DMS79 (cell line): ENCODE data around the gene FSCN2.

Experiments
- DNase-seq: peaks from one replicate; lab custom pipeline; 2025; lab: John Stamatoyannopoulos, UW

Gene FSCN2, protein sequence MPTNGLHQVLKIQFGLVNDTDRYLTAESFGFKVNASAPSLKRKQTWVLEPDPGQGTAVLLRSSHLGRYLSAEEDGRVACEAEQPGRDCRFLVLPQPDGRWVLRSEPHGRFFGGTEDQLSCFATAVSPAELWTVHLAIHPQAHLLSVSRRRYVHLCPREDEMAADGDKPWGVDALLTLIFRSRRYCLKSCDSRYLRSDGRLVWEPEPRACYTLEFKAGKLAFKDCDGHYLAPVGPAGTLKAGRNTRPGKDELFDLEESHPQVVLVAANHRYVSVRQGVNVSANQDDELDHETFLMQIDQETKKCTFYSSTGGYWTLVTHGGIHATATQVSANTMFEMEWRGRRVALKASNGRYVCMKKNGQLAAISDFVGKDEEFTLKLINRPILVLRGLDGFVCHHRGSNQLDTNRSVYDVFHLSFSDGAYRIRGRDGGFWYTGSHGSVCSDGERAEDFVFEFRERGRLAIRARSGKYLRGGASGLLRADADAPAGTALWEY

DNA sequence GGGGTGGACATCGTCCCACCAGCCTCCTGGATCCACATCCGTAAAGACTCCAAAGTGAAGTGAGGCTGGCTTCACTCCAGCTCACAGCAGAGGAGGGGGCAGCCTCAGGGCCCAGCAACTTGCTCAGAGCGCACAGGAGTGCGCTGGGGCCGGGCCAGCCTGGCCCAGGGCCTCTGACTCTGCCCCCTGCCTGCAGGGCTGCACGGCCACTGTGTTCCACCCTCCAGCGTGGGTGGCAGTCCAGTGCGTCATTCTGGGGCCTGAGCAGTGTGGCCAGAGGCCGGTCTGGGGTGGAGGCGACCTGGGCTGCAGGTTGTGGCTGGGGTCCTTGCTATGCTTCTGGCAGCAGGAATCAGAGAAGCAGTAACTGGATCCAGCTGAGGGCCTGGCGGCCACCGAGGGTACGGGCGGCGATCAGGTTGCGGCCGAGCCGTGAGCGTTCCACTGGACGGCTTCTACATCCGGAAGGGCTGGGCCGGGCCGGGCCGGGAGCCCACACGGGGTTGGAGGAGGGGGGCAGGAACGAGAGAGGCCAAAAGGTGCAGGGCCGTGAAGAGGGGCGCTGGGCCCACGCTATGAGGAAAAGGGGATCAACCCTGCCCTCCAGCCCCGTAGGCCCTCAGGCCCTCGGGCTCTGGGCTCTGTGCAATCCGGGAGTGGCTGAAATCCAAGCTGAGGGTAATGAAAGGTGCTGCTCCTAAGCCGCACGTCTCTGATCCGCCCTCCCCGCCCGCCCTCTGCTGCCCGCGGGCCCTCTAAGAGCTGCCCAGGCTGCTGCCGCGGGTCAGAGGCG, at the start of gene FSCN2:
Gene FSCN2, plus strand, starts transcription at position 787 of the 793 bp plus-strand sequence. CDS start 155 bp downstream, outside the sequence.
- no peak for DNase-seq

DNA sequence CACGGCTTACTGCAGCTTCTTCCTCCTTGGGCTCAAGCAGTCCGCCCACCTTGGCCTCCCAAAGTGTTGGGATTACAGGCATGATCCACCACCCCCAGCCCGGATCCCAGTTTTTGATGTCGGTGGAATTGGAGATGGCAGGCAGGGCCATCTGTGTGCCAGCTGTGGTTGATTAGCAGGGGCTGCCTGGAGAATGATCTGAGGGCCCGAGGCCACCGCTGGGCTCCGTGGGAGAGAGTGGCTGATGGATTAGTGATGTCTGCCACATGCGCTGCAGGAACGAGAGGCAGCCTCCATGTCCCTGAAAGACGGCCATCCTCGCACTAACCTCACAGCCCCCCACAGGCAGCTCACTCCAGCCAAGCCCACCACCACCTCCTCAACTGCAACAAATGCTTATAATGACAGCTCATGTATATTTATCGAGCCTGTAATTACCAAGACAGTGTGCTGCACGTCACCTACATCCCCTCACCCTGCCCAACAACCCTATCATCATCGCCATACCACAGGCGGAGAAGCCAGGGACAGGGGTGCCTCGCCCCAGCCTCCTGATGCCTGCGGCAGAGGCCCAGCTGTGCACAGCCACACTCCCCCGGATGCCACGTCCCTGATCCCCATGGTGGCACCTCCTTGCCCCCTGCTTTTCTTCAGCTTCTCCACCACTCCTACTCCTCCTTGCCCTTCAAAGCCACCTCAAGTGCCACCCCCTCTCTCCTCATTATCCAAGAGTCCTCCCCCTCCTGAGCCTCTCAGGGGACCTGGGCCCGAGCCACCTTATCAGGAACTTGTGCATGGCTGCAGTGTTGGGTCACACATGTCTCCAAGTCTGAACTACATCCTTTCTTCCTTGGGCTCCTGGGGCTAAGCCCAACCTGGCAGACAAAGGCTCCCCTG, 48.8 kb upstream of the FSCN2 start:
- no peak for DNase-seq

DNA sequence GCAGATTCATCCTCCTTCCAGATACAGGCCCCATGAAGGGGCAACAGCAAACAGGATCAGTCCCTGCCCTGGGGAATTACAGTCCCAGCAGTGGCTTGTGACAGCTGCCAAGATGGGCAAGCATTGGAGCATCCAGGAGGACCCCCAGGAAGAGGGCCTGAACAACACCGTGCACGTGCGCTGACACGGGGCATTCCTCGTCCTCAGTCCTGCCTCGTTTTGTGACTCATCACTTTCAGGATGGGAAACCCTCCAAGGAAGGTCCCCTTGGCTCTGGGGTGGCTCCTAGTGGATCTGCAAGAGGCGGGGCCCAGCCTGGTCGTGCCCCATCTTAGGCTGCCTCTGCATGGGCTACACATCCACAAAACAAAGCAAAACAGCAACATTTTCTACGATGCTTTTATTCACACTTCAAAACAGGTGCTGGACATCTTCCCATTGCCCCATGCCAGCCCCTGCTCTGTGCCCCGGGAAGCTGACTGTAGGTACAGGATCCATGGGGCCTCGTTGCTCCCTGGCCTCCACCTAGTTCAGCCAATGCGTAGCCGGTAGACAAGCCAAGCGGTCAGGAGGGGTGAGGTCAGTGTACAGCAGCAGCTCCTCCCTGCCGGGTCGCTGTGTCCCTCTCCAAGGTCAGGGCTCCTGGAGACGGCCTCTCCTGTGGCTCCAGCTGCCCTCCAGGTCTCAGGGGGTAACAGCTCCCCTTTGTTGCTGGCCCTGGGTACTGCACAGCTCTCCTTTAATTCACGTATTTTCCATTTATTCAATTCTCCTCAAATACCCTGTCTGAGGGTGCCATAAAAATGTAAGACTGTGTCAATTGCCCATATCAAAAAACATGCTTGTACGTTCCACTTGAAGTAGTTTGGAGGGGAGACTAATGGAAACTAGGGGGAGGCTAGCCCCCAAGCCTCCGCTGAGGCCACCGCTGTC, 47.8 kb upstream of the FSCN2 start:
- peak; percentile 62 for DNase-seq

DNA sequence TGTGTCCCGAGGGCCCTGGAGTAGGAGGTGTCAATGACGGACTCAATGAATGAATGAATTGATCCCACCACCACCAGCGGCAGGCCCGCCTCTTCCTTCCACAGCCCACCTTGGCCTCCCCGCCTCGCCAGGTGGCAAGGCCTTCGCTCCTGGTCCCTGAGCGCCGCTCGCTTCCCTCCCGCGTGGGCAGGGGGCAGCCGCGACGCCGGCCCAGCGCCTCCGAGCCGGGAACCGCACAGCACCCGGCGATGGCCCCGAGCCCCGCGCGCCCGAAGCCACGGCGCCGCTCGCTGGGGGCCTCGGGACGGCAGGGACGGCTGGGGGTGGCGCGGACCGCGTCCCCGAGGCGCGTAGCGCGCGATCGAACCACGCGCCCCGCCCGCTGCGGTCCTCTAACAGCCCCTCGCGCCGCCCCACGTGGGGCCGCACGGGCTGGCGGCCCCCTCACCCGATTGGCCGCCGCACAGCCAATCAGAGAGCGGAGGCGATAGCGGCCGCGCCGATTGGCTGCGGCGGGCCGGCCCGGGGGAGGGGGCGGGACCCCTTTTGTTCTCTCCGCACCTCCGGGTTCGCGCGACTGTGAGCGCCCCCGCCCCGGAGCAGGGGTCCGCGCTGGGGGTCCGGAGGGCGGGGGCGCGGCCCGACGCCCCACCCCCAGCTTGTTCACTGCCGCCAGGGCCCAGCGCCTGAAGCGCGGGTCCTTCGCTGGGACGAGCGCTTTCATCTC, 46.9 kb upstream of the FSCN2 start:
- peak; percentile 46 for DNase-seq

DNA sequence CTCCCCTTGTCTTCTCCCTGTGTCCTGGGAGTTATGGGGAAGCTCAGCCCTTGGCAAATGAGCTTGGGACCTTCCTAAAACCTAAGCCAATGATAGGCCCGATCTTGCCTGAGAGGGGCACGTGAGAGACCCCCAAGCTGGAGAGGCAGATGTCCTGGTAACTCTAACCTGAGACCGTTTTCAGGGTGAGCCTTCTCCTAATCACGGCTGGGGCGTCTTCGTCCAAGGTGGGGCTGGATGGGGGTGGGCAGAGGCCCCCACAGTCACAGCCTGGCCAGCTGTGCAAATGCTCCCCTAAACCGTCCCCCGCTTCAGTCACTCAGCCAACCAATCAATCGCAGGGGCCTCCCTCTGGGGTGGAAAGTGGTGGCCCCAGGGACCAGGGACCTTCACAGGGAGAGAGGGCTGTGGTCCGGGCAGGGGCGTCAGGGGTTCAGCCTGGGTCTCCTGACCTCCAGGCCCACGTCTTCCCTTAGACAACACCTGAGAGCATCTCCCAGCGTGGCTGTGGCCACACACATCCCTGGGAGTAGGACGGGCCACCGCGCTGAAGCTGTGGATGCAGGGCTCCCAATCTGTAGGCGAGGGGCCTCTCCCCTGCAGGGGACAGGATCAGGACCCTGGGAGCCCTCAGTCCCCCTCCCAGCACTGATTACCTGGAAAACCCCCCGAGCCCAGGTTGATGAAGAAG, 46.2 kb upstream of the FSCN2 start:
- DNase-seq = peak; percentile 46

DNA sequence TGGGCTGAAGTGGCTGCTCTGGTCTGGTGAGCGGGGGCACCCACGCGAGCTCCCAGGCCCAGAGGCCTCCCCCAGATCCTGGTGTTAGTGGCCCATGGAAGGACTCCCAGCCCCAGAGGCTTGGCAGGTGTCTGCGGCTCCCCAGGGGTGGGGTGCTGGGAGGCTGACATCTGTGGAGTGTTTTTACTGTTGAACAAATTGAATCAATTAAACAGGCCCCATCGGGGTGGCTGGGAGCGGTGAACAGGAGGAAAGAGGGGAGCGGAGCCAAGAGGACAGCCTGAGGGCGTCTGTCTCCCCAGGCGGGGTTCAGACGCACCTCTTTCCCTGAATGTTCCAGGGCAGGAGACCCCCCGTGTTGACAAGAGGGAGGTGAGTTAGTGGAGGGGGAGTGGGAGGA, 45.5 kb upstream of the FSCN2 start:
- DNase-seq = no peak

DNA sequence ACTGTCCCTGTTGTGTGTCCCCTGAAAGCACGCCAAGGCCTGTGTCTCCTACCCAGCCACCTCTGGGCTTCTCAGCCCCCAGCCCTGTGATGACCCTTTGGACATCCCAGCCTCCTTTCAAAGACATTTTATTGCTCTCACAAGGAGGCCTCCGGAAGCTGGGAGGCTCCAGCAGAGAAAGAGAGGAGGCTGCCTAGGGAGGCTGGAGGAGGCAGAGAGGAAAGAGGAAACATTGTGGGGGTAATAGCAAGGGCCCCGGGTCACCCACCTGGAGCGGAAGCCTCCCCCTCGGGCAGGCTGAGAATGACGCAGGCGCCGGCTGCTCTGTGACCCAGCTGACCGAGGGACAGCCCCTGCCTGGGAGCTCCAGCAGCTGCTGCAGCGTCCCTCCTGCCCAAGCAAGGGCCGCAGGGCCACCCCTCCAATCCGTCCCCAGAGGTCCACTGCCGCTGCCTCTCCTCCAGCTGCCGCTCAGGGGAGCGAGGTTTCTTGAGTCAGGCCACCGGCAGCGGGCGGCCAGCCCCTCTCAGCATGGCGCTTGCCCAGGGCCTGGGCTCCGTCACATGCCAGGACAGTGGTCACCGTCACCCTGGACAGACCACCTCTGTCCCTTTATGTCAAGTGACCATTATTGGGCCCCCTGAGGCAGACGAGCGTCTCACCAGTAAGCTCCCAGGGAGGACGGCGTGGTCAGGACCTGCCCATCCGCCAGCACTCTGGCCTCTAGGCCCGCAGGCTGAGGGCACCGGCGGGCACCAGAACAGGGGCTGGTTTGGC, 44.9 kb upstream of the FSCN2 start:
- DNase-seq = no peak

DNA sequence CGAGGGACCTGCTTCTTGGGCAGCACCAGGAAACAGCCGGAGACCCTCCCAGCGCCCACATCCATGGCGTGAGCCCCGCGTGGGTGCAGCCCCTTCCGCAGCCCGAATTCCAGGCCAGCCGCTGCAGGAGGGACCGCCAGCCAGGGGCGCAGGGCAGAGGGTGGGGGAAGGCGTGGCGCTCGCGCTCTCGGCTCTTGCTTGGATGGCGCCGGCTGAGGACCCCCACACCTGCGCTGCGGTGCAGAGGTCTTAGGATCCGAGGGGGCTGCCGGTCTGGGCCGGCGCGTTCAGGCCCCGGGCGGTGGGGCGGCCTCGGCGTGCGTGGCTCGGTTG, 44.3 kb upstream of the FSCN2 start:
- no peak for DNase-seq

DNA sequence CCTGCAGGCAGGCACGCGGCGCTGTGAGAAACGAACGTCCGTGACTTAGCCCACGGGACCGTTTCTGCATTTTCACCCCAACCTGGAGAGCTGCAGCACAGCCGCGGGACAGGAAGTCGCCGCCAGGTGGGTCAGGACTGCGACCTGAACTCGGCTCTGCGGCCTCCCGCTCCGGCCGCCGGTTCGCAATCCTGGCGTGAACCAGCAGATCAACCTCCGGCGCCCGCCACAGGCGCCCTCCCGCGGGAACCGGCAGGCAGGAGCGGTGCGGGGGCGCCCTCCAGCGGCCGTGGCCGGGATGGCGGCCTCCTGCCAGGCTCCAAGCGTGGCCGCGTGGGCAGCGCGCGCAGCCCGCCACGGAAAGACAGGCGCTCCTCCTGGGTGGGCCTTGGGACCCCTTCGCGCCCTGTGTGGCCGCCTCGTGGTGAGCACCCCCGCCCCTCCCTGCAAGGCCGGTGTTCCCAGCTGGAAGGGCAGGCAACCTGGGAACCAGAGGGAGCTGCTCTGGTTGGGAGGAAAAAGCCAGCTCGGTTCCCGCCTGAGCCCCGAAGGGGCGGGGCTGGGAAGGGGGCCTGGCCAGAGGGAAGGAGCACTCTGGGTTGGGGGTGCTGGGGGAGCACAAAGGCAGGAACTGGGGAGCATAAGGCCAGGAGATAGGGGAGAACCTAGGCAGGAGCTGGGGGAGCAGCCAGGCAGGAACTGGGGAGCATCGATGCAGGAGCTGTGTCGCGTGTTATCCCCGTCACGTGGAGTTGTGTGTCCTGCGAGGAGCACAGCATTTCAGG, 43.8 kb upstream of the FSCN2 start:
- DNase-seq = peak; percentile 32

DNA sequence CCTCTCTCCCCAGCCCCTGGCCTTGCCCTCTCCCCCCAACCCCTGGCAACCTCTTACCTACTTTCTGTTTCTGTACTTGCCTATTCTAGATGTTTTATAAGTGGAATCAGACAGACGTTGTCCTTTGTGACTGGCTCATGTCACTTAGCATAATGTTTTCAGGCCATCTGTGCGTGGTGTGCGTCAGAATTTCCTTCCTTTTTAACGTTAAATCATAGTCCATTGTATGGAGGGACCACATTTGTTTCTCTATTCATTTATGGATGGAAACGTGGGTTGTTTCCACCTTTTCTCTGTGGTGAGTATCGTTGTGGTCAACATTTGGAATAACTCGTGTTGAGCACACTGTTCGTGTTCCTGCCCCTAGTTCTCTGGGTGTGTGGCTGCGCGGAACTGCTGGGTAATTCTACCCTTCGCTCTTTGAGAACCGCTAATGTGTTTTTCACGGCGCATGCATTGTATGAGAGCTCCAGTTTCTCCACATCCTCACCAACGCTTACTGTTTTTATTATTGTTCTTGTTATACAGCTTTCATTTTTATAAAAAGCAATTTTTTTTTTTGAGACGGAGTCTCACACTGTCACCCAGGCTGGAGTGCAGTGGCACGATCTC, 41.9 kb upstream of the FSCN2 start:
- DNase-seq = no peak

DNA sequence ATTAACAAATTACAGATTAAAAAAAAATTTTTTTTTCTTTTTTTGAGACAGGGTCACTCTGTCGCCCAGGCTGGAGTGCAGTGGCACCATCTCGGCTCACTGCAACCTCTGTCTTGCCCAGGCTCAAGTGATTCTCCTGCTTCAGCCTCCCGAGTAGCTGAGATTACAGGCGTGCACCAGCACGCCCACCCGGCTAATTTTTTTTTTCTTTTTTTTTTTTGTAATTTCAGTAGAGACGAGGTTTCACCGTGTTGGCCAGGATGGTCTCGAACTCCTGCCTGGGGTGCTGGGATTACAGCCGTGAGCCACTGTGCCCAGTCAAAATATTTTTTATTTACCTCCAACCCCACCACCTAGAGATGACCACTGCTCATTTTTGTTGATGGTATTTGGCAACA, 41.1 kb upstream of the FSCN2 start:
- no peak for DNase-seq

DNA sequence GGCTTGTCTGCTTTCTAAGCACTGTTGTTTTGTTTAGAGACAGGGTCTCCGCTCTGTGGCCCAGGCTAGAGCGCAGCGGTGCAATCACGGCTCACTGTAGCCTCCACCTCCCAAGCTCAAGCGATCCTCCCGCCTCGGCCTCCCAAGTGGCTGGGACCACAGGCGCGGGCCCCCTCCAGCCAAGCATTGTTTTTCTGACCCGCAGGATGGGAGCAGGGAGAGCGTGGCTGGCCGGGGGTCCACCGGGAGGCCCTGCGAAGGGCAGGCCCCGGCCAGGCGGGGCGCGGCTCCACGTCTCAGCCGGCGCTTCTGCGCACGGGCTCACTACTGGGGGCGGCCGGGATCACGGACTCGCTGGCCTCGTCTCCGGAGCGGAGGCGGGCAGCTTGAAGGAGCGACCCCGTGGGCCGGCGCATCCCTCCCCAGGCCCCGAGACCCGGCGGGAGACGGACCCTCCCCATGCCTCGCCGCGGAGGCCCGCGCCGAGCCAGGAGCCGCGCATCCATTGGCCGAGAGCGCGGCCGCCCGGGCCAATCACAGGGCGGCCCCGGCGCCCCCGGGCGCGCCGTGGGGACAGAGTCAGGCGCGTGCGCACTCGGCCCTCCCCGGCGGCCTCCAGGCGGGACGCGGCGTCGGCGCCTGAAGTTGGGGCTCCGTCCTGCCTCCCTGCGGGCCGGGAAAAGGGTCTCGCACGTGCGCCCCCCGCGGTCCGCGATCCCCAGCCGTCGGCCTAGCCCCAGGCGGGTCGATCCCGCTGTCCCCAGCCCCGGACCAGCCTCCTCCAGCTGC, 40.5 kb upstream of the FSCN2 start:
- DNase-seq = no peak

DNA sequence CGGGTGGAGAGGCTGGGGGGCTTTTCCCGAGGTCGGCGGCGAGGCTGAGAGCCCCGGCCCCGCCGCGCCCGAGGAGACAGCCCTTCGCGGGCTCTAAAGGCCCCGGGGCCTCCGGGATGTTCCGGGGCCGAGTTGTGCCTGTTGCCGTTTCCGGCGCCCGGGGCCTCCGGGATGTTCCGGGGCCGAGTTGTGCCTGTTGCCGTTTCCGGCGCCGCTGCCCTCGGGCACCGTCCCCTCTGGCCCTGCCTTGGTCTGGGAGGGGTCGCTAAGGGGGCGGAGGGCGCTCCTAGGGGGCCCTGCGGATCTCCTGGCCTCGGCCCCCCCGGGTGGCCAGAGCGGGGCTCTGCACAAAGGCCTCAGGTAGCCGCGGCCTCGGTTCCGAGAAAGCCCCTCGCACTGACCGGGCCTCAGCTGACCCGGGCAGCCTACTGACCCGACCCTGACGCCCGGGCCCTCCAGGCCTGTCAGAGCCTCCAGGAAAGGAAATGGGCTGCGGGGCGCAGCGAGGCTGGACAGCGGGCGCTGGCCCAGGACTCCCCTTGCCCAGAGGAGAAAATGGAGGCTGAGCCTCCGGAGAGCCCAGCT, 39.8 kb upstream of the FSCN2 start:
- DNase-seq = no peak

DNA sequence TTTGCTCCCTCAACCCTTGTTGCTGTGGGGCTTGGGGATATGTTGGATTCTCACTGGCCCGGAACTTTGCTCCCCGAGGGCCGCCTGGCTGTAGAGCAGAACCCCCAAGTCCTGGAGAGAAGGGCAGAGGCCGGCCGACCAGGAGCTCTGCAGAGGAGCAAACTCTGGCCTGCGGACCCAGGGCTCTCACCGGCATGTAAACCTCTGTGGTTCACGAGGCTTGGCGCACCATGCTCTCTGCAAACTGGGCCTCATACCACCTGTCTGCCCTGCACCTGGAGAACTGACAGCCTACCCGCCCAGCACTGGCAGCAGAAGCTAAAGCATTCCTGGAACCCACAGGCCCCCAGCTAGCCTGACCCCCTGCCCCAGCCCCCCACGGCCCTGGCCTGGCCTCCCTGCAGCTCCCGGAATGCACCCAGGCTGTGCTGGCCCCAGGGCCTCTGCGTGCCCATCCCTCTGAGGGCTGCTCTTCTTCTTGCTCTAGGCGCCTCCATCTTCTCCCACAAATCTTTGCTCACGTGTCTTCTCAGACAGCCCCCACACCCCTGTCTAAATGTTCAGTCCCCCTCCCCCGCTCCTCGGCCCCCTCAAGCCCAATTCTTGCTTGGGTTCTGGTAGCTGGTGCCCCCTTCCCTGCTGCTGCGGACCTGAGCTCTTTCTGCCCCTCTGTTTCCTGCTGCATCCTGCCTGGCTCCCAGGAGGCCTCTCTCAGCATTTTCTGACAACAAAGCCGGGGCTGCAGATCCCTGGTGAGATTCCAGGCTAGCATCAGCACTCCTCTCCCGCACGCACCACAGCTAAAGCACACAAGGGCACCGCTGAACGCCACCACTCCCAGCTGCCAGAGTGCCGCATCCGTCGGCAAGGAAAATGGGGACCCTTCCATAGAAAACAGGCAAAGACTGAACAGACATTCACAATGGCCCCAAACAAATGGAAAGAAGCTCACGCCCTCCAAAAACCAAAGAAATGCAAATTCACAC, 38.9 kb upstream of the FSCN2 start:
- no peak for DNase-seq
